Left ventricle myocardium superior (tissue), 1 donor: ENCODE measurements around the gene RGL4. TPM values are rescaled to one million over a fixed set of nuclear protein-coding genes. Genes with fewer than 3 reads are reported as not detected.
"Not testable (repeated sequence)": the region's sequence is repeated elsewhere in the genome, so short reads cannot be mapped to it uniquely, and the experiment has no call there.

Experiments used
- ATAC-seq: fragments of 200-7000 bp; cut with Tn5 transposase; one replicate; pipeline ENCODE4 v1.9.1; 2020; ENCODE audit warnings: mild to moderate bottlenecking, moderate library complexity
- DNase-seq: peaks from one replicate; pipeline ENCODE4 v3.0.0-alpha.2; 2020
- intact Hi-C: fragments of 100-400 bp; cut with micrococcal nuclease; formaldehyde crosslinking; loops from one replicate; pipeline ENCODE4 v1.11.0; 2022
- total RNA-seq: library from RNA; stranded (reverse); fragmentation: NEBNext Ultra II Directional; extraction: Animal tissue kit (Norgen Biotek cat#: 25700); gene quantifications from one replicate; pipeline ENCODE4 v1.2.1, GENCODE V29; 2021
- donor health status: DM: no; HTN: yes; CAD: no; lungs with severe emphysema.

Gene RGL4
- total RNA-seq, 1 donor from 2014 or later, result not detected

DNA sequence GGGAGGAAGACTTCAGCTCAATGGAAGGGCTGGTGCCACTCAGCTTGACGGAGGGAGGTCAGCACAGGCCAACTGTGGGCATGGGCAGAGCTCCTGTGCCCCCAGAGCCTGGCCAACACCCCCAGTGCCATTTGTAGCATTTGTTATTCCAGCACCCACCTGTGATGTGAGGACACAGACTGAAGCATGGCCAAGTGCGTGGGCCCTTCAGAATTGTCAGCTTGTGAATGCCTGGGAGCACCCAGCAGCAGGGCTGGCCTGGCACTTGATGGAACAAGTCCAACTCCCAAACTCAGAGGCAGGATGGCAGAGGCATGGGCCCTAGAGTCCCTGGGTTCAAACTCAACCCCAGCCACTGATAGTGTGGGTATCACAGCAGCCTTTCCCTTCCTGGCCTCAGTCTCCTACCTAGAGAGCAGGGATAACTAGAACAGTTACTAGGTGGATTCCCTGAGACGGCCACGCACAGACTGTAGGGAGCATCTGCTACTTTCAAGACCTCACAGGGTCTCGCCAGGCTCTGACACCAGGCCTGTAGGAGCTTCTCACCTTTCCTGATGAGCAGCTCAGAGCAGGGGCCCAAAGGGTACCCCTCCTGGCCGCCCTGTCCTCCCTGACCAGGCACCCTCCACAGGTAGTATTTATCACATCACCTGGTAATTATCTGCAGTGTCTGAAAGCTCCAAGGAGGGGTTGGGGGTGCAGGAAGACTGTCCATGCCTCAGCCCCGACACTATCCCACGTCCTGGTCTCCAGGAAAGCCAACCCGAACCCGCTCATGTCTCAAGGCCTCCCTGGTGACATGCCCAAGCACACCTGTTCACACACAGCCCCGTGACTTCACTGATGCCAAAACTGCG, 13.7 kb upstream of the RGL4 start:
- intact Hi-C loops, ATAC-seq: not testable (repeated sequence)
- DNase-seq, result peak; percentile 15

DNA sequence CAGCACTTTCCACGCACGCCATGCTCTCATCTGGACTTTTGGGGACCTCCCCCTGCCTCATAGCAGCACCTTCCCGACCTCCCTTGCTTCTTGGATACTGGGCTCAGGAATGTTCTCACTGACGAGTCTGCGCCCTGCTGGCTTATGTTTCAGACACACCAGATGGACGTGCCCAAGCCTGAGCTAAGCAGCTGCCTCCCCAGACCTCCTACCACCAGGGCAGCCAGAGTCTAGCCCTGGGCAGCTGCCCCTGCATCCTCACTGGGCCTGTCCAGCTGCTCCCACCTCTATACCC, 13.2 kb upstream of the RGL4 start:
- ATAC-seq (no peak), DNase-seq (no peak)
- intact Hi-C loops, result no loop called here

DNA sequence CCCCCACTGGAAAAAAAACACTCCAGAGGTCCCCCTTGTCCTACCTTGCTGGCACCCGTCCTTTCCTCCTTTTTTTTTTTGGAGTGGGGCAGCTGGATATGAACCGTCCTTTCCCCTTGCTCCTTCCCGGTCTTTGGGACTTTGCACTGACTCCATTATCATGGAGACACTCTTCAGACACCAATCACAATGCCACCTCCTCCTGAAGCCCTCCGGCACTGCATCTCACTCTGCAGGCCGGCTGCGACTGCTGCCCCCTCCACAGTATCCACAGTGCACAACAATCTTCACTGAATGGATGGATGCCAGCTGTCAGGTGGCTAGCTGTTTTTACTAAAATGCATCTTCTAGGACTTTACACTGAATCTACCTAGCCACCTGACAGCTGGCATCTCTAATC, 12.7 kb upstream of the RGL4 start:
- no peak for DNase-seq
- ATAC-seq, result no peak
- intact Hi-C loops, result no loop called here

DNA sequence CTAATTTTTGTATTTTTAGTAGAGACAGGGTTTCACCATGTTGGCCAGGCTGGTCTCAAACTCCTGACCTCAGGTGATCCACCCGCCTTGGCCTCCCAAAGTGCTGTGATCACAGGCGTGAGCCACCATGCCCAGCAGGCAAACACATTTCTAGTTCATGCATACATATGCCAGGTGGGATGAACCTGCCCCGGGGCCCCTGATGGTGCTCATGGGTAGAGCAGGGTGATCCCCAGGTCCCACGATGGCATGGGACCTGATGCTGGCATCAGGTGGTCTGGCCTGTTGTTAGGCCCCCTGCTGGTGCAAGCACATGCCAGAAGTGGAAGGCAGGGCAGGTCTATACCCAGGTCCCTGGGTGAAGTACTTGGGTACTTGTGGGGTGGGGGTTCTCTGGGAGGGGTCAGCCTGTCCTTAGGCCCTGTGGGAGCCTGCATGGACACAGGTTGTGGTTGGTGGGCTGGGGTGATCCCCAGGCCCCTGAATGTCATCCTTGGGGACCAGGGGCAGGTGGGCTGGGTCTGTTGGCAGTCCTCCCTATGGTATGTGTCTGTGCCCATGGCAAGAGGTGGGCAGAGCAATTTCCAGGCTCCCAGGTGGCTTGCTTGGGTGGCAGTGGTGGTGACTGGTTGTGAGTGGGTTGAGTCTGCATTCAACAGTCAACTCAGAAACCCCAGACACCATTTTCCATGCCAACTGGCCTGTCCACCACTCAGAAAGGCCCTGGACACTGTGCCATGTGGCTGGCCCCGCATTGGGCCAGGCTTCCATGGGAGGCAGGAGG, 9.6 kb upstream of the RGL4 start:
- no peak for ATAC-seq
- DNase-seq, result no peak
- intact Hi-C loops, result no loop called here

DNA sequence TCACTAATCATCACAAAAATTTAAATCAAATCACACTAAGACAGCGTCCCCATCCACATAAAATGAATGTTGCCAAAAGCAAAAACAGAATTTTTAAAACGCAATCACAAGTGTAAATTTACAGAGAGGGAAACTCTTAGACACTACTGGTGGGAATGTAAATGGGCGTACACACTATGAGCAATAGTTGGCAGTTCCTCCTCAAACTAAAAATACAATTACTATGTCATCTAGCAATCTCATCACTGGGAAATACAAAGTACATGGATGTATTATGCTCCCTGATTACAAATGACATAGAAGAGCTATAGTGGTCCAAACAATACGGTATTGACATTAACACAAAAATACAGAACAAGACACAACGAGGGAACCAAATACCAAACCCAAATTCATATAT, 8.7 kb upstream of the RGL4 start:
- peak; percentile 19 for ATAC-seq
- intact Hi-C loops, result no loop called here

DNA sequence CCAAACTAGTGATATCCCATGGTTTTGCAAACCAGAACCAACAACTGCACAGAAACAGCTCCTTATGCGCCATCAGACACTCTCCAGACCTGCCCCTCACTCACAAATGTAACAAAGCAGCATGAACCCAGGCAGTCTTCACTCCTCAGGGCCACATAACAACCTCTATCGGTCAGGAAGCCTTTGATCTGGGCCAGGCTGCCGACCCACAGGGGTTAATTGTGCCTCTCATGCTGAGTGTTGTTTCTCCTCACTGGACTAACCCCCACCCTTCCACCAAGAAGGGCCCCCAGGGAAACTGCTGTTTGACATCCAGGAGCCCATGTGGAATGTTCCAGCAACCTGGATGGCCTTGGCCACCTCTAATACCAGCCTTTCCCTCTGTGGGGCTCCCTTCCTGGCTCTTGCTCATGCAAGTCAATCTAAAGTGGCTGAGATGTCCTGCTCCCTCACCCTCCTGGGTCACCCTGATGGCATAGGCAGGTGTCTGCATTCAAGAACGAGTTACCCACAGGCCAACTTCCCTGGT, 7.9 kb upstream of the RGL4 start:
- intact Hi-C loops, result no loop called here
- DNase-seq (no peak), ATAC-seq (no peak)

More for the DNA sequence above, 8.7 kb upstream of the RGL4 start:
- no peak for DNase-seq

DNA sequence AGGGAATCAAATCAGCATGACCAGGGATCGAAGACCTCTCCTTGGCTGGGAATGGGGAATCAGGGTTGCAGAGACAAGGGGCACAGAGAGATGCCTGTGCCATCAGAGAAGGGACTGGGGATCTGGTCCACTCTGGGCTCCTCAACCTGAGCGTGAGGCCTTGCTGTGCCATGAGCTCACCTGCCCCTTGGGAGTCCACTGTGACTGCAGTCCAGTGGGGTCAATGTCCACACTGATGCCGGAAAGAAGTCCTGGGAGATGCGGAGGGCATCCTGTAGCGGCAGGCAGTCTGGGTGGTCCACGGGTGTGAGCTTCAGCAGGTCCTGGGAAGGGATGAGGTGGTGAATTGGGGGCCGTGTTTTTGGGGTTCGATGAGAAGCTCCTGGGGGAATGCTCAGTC, 7.3 kb upstream of the RGL4 start:
- intact Hi-C loops, result no loop called here
- no peak for DNase-seq
- no peak for ATAC-seq

DNA sequence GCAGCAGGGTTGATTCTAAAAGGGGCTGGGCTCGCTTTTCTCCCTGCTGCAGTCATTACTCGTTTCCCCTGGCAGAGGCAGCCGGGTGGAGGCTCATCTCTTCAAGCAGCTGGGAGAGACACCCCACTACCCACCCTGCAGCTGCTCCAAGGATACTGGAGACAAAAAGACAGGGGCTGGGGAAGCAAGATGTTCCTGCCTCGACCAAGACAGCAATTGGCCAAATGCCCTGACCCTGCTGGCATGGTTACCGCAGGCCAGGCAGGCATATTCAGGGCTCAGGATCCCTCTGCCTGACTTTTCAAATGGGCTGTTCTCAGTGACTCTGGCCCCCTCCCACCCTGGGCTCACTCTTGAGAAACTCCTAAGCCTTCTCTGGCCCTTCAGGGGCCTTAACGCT, 6.8 kb upstream of the RGL4 start:
- ATAC-seq (no peak), DNase-seq (no peak)
- intact Hi-C loops, result no loop called here

DNA sequence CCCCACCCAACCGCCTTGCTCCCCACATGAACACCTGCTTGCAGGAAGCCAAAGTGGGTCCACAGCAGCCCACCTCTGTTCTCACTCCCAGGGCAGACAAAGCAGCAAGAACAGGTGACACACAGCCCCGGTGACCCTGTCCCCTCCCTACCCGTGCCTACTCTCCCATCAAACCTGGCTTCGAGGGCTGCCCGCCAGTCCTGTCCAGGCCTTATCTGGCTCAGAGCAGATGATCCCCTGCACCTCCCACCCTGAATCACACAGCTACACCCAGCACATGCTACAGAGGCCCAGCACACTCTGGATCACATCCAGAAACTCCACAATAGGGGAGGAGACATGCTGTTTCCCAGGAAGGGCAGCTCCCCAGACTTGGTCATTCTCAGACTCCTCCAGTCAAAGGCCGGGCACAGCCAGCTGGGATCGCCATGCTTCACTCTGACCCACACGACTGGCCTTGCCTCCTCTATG, 6.2 kb upstream of the RGL4 start:
- intact Hi-C loops, result no loop called here
- ATAC-seq, result peak; percentile 25
- DNase-seq, result no peak

DNA sequence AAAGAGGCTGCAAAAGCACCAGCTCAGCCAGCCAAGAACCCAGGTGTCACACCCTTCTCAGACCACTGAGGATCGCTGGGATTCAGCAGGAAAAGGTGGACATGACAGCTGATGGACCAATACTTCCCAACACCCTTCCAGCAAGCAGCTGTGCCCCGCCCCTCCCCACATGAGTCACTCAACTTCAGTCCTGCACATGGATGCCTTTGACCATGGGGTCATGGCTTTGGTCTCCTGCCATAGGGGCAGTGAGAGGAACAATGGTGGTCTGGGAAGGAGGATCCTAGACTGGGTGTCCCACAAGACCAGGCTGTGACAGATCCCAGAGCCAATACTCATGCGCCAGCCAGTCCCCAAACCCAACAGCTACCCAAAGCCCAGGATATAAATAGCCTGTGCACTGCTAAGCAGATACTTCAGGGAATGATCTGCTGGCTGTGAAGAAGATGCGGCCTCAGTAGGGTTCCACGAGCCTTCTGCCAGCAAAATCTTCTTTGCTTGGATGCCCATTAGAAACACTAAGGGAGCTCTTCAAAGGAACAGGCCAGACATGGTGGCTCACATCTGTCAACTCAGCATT, 5.5 kb upstream of the RGL4 start:
- no peak for DNase-seq
- intact Hi-C loops, result no loop called here
- peak; percentile 75 for ATAC-seq

DNA sequence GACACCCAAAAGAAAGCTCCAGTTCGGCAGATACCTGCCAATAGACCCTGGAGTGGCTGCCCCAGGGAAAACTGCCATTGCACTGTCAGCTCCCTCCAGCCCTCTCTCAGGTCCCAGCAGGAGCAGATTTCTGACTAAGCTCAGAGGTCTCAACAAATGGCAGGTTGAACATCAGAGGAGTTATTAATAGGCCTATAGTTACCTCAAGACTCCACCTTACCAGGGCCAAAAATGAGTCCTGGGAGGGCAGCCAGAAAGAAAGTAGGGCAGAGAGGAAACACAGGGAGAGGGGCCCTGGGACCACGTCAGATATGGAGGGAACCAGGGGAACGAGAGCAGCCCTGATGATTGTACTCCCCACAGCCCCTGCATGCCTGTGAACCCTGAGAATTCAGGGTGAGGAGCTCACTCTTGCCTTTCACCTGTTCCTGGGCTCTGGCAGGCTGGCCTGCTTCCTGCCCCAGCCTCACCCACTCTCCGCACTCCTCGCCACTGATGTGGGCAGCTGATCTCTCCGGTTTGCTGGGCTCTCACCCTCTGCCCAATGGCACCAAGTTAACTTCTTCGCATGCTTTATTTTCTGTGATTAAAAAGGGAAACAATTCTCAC, 4.3 kb upstream of the RGL4 start:
- DNase-seq, result no peak
- ATAC-seq, result peak; percentile 73
- intact Hi-C loops, result no loop called here

DNA sequence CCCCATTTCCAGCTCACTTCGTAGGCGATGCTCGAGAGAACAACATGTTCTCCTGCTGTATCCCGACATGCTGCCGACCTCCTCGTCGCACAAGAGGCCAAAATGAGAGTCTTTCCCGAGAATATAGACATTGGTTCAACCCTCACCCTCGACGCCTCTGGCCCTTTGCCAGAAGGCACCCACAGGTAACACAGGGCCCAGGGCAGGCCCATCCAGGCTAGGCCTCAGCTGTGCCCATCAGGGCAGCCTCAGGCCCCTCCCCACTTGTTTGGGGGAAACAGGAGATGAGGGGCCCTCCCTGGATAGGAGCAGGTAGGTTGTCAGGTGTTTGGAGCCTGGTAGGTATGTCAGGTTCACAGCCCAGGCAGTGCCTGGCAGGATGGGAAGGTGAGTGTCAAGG, 2.7 kb upstream of the RGL4 start:
- no peak for ATAC-seq
- intact Hi-C loops, result no loop called here

DNA sequence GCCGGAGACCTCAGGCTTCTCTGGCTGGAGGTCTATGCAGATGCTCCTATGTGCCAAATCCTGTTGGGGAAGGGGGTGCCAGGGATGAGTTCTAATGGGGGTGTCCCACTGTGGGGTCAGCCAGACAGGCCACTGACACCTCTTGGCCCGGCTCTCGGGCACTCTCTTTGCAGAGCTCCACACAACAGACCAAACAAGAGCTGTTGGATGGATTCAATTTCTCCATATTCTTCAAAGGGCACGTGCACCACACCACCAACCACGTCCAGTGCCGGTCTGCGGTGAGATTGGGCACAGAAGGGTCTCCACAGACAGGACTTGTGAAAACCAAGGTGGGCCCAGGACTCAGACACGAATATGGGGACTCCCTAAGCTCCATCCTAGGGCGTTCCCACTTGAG, 2.2 kb upstream of the RGL4 start:
- ATAC-seq (no peak), DNase-seq (no peak)
- intact Hi-C loops, result no loop called here

More for the DNA sequence above, 2.7 kb upstream of the RGL4 start:
- DNase-seq, result no peak

DNA sequence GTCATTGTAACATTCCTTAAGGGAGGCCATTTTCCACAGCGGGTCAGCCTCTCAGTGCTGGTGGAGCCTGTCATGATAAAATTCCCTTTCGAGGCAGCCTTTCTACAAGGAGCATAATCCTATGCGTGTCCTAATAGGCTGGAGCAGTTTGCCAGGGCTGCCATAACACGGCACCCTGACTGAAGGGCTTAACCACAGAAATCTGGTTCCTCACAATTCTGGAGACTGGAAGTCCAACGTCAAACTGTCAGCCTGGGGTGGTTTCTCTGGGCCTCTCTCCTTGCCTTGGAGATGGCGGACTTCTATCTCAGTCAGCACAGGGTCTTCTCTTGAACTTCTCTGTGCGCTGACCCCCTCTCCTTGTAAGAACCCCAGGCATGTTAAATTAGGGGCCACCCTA, 1.4 kb upstream of the RGL4 start:
- ATAC-seq (no peak), DNase-seq (no peak)
- intact Hi-C loops, result no loop called here

DNA sequence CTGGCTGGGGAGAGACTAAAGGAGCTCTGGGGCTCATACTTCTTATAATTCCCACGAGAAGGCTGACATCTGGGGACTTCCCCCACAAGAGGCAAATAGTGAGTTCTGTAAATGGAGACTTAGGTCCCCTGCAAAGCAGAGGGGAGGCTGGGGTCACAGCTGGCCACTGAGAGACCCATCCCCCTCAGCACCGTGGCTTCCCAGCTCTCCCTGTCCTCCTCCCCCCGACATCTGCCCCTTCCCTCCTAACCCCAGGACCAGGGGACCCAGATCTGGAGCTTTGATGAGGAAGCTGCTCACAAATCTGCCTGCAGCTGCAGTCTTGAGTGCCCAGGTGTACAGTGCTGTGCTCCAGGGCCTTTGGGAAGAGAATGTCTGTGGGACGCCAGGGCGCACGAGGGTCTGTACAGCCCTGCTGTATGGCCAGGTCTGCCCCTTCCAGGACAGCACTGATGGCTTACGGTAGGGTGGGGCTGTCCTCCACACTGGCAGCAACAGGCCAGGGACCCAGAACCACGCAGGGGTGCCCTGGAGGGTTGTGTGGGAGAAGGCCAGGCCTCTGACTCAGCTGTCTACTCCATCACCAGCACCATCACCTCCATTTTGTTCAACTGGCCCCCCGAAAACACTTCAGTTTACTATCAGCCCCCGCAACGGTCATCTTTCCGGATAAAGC, 1.1 kb downstream of the RGL4 start:
- intact Hi-C loops, result no loop called here
- no peak for ATAC-seq
- DNase-seq, result no peak

DNA sequence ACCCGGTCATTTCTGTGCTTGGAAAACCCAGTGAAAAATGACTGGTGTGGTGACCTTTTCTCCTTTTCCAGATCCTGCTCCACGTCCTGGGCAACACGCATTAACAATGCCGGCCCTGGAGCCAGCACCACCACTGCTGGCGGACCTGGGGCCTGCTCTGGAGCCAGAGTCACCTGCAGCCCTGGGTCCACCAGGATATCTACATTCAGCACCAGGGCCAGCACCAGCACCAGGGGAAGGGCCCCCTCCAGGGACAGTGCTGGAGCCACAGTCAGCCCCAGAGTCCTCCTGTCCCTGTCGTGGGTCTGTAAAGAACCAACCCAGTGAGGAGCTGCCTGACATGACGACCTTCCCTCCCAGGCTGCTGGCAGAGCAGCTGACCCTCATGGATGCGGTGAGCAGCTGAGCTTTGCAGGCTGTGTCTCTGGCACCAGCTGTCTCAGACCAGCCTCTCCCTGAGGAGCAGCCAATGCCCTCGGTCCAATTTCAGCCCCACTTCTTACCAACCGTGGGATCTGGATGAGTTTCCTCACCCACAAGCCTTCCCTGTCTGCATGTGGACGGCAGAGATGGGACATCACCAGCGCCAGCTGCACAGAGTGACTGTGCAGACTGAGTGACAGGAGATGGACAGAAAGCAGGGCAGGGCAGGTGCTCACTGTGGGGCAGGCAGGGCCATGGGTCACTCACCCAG, 1.9 kb downstream of the RGL4 start:
- DNase-seq (no peak), ATAC-seq (no peak)
- intact Hi-C loops, result no loop called here

DNA sequence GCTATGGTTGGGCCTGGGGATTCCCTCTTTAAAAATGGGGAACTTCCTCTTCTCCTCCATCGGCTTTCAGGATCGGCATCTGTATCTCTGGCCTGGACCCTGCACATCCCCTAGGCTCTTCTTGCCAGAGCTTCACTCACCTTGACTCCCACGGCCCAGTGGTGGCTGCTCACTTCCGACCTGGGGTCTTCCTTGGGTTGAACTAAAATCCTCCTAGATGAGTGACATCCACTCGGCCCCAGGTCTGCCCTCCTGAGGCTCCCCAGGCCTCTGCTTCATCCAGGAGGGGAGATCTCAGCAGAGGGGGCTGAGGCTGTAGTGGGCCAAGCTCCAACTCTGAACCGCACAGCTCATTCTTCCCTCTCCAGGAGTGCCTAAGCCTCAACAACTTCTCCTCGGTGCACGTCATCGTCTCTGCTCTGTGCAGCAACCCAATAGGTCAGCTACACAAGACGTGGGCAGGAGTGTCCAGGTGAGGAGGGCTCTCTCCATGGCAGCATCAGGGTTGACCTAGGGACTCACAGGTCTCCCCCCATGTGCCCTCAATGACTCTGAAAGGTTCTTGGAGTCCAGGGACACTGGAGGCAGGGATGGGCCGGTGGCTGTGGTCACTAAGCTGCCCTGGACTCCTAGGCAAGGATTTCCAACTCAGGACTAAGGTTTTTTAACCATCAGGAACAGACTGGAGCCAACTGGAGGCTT, 3.3 kb downstream of the RGL4 start:
- DNase-seq (no peak), ATAC-seq (no peak)
- intact Hi-C loops, result no loop called here

DNA sequence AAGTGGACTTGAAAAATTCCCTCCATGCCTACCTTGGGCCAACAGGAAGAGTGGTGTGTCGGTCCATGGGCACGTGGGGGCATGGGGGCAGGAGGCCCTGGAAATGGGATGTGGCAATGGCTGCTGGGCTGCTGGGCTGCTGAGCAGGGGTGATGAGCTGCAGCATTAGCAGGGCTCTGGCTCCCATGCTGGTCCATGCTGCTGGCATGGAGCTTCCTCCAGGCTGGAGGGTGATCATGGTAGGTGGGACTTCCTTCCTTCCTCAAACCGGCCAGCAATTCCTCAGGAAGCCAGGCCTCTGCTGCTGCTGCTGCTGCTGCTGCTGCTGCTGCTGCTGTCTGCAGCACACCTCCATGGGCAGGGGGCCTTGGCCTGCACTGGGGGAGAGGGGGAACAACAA, 4.3 kb downstream of the RGL4 start:
- ATAC-seq (no peak), DNase-seq (no peak)
- intact Hi-C loops, result no loop called here
